Neural cell (in vitro differentiated cells): ENCODE measurements around the gene LRRC55. TPM values are rescaled to one million over a fixed set of nuclear protein-coding genes. Genes with fewer than 3 reads are reported as not detected.

Experiments used
- H2AFZ ChIP-seq: fragments of 200-600, 300-800 bp; sonication (generic), shearing (Covaris generic); 2 replicates; pipeline ENCODE4 v1.6.0; 2014; ENCODE audit warnings: low read depth, mild to moderate bottlenecking, antibody characterized with exemption, low read length, moderate library complexity
- H3F3A ChIP-seq: fragments of 200-600 bp; shearing (Covaris generic); 2 replicates; pipeline ENCODE4 v1.6.1; 2016; ENCODE audit warnings: mild to moderate bottlenecking, moderate library complexity, mixed read lengths, antibody characterized with exemption, low read length; ENCODE audit not compliant: insufficient read depth, poor library complexity, severe bottlenecking
- H3K27ac ChIP-seq: fragments of 200-600, 300-800 bp; sonication (generic), shearing (Covaris generic); 2 replicates; pipeline ENCODE4 v1.5.1; 2014; ENCODE audit warnings: mild to moderate bottlenecking, low read length, moderate library complexity
- H3K27me3 ChIP-seq: fragments of 300-800, 200-600 bp; sonication (generic), shearing (Covaris generic); 2 replicates; pipeline ENCODE4 v1.6.0; 2014; ENCODE audit warnings: mild to moderate bottlenecking, low read depth, low read length, moderate library complexity; ENCODE audit not compliant: insufficient read depth
- H3K36me3 ChIP-seq: fragments of 300-800, 200-600 bp; sonication (generic), shearing (Covaris generic); 2 replicates; pipeline ENCODE4 v1.5.1; 2014; ENCODE audit warnings: mild to moderate bottlenecking, antibody characterized with exemption, low read length, moderate library complexity; ENCODE audit not compliant: insufficient read depth
- H3K4me2 ChIP-seq: fragments of 300-800, 200-600 bp; sonication (generic), shearing (Covaris generic); 2 replicates; pipeline ENCODE4 v1.6.0; 2014; ENCODE audit warnings: mild to moderate bottlenecking, low read length
- H3K4me3 ChIP-seq: fragments of 300-800, 200-600 bp; sonication (generic), shearing (Covaris generic); 2 replicates; pipeline ENCODE4 v1.5.1; 2014; ENCODE audit warnings: mild to moderate bottlenecking, low read length, moderate library complexity
- H3K79me2 ChIP-seq: fragments of 200-600 bp; shearing (Covaris generic); replicated peaks from 2 replicates; pipeline ENCODE4 v1.6.0; 2014; ENCODE audit warnings: mild to moderate bottlenecking, low read length, moderate library complexity; ENCODE audit not compliant: insufficient read depth
- H3K9ac ChIP-seq: fragments of 300-800, 200-600 bp; sonication (generic), shearing (Covaris generic); 2 replicates; pipeline ENCODE4 v1.6.1; 2016; ENCODE audit warnings: mild to moderate bottlenecking, low read length, mixed read lengths
- H3K9me2 ChIP-seq: fragments of 200-600 bp; shearing (Covaris generic); 2 replicates; pipeline ENCODE4 v1.6.1; 2016; ENCODE audit warnings: mild to moderate bottlenecking, low read length, mixed read lengths; ENCODE audit not compliant: insufficient read depth
- H3K9me3 ChIP-seq: fragments of 200-600, 300-800 bp; sonication (generic), shearing (Covaris generic); 2 replicates; pipeline ENCODE4 v1.6.1; 2016; ENCODE audit warnings: mild to moderate bottlenecking, mixed run types, low read length, moderate library complexity, mixed read lengths
- H4K20me1 ChIP-seq: fragments of 200-600 bp; shearing (Covaris generic); 2 replicates; pipeline ENCODE4 v1.6.1; 2016; ENCODE audit warnings: mild to moderate bottlenecking, mixed run types; ENCODE audit not compliant: insufficient read depth
- EP300 ChIP-seq: fragments of 450-650 bp; conservative IDR thresholded peaks from 2 replicates; pipeline ENCODE4 v1.6.1; 2014; ENCODE audit warnings: antibody characterized with exemption, mild to moderate bottlenecking, moderate library complexity; ENCODE audit not compliant: poor library complexity, severe bottlenecking
- EZH2 ChIP-seq: fragments of 200-600, 300-800 bp; shearing (Covaris generic), sonication (generic); IDR thresholded peaks from 2 replicates; pipeline ENCODE4 v1.6.1; 2014; ENCODE audit warnings: antibody characterized with exemption, low read length, borderline replicate concordance, mild to moderate bottlenecking; ENCODE audit not compliant: insufficient read depth, poor library complexity, severe bottlenecking
- MXI1 ChIP-seq: fragments of 450-650 bp; conservative IDR thresholded peaks from 2 replicates; pipeline ENCODE4 v1.6.1; 2014; ENCODE audit warnings: antibody characterized with exemption, mild to moderate bottlenecking; ENCODE audit not compliant: poor library complexity, severe bottlenecking
- POLR2AphosphoS5 ChIP-seq: IDR thresholded peaks from 2 replicates; pipeline ENCODE4 v1.6.1; 2012
- RAD21 ChIP-seq: fragments of 450-650 bp; conservative IDR thresholded peaks from 2 replicates; pipeline ENCODE4 v1.6.1; 2014; ENCODE audit warnings: antibody characterized with exemption, mild to moderate bottlenecking, moderate library complexity
- SMC3 ChIP-seq: fragments of 450-650 bp; conservative IDR thresholded peaks from 2 replicates; pipeline ENCODE4 v1.6.1; 2014; ENCODE audit warnings: antibody characterized with exemption, mild to moderate bottlenecking, moderate library complexity; ENCODE audit not compliant: poor library complexity
- TAF1 ChIP-seq: IDR thresholded peaks from 2 replicates; pipeline ENCODE4 v1.6.1; 2012; ENCODE audit warnings: low read depth
- polyA plus RNA-seq: library from polyadenylated mRNA; depleted of rRNA; stranded (reverse); fragments of >200 nt; gene quantifications from 2 replicates; pipeline ENCODE4 v1.2.3, GENCODE V29; 2014
- TF ChIP-seq, protein P1 (sequence below): fragments of 450-650 bp; IDR thresholded peaks from 2 replicates; pipeline ENCODE4 v1.5.1; 2014; ENCODE audit warnings: antibody characterized with exemption, mild to moderate bottlenecking, moderate library complexity; ENCODE audit not compliant: poor library complexity, severe bottlenecking
- TF ChIP-seq, protein P2 (sequence below): IDR thresholded peaks from 2 replicates; pipeline ENCODE4 v1.6.1; 2012; ENCODE audit warnings: borderline replicate concordance

The LRRC55 gene
- polyA plus RNA-seq, 1 donor from 2014 or later, result 2.8 TPM

- TF ChIP-seq SMC3, result no peak
- no peak for TF ChIP-seq MXI1
- no peaks in the 10 kb centered on the region for H3F3A ChIP-seq
Observed at GRCh38 chr11:57192316-57192715, 10.6 kb downstream of the LRRC55 start.

DNA sequence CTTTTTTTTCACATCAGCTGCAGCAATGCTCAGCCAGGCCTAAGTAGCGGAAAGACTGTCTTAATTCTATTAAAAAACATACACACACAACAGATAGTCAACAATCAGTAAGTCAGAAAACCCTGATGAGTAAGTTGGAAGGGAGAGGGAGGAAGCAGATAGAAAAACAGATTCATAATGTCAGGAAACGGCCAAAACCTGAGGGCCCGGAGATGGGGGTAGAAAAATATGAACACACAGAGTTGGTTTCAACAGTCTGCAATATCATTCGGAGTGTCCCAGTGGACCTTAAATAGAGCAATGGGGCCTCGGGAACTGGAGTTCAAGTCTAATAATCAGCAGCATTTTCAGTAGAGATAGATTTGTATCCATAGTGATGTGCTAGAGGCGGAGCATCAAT is 14.8 kb downstream of the LRRC55 start:
- no peak overlapping the region for H3K27ac ChIP-seq
- H3K4me3 ChIP-seq, result no peak overlapping the region
- H3K9me3 ChIP-seq, result no peaks in the 10 kb centered on the region
- H2AFZ ChIP-seq, result no peak overlapping the region
- TF ChIP-seq RAD21 (no peak), POLR2AphosphoS5 (no peak), EP300 (no peak), EZH2 (no peak), TAF1 (no peak), SMC3 (no peak), MXI1 (no peak)
- TF ChIP-seq, protein P1, sequence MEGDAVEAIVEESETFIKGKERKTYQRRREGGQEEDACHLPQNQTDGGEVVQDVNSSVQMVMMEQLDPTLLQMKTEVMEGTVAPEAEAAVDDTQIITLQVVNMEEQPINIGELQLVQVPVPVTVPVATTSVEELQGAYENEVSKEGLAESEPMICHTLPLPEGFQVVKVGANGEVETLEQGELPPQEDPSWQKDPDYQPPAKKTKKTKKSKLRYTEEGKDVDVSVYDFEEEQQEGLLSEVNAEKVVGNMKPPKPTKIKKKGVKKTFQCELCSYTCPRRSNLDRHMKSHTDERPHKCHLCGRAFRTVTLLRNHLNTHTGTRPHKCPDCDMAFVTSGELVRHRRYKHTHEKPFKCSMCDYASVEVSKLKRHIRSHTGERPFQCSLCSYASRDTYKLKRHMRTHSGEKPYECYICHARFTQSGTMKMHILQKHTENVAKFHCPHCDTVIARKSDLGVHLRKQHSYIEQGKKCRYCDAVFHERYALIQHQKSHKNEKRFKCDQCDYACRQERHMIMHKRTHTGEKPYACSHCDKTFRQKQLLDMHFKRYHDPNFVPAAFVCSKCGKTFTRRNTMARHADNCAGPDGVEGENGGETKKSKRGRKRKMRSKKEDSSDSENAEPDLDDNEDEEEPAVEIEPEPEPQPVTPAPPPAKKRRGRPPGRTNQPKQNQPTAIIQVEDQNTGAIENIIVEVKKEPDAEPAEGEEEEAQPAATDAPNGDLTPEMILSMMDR, result no peak
- TF ChIP-seq, protein P2, sequence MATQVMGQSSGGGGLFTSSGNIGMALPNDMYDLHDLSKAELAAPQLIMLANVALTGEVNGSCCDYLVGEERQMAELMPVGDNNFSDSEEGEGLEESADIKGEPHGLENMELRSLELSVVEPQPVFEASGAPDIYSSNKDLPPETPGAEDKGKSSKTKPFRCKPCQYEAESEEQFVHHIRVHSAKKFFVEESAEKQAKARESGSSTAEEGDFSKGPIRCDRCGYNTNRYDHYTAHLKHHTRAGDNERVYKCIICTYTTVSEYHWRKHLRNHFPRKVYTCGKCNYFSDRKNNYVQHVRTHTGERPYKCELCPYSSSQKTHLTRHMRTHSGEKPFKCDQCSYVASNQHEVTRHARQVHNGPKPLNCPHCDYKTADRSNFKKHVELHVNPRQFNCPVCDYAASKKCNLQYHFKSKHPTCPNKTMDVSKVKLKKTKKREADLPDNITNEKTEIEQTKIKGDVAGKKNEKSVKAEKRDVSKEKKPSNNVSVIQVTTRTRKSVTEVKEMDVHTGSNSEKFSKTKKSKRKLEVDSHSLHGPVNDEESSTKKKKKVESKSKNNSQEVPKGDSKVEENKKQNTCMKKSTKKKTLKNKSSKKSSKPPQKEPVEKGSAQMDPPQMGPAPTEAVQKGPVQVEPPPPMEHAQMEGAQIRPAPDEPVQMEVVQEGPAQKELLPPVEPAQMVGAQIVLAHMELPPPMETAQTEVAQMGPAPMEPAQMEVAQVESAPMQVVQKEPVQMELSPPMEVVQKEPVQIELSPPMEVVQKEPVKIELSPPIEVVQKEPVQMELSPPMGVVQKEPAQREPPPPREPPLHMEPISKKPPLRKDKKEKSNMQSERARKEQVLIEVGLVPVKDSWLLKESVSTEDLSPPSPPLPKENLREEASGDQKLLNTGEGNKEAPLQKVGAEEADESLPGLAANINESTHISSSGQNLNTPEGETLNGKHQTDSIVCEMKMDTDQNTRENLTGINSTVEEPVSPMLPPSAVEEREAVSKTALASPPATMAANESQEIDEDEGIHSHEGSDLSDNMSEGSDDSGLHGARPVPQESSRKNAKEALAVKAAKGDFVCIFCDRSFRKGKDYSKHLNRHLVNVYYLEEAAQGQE, result no peak
- no peak overlapping the region for H3K4me2 ChIP-seq
- H3K36me3 ChIP-seq, result no peaks in the 10 kb centered on the region
- no peaks in the 10 kb centered on the region for H3K79me2 ChIP-seq
- H3K27me3 ChIP-seq, result no peaks in the 10 kb centered on the region
- H3K9ac ChIP-seq, result no peak overlapping the region
- H4K20me1 ChIP-seq, result no peaks in the 10 kb centered on the region
- H3F3A ChIP-seq, result no peaks in the 10 kb centered on the region
- H3K9me2 ChIP-seq, result no peaks in the 10 kb centered on the region

More at GRCh38 chr11:57192316-57192715, 10.6 kb downstream of the LRRC55 start:
- Histone ChIP-seq H3K4me2 (no peak overlapping the region), H3K27me3 (no peaks in the 10 kb centered on the region), H3K27ac (no peak overlapping the region), H3K9me3 (no peaks in the 10 kb centered on the region), H2AFZ (no peak overlapping the region), H3K36me3 (peaks cover 10% of the 10 kb centered on the region), H3K9ac (no peak overlapping the region), H3K4me3 (no peak overlapping the region), H3K9me2 (no peaks in the 10 kb centered on the region), H3K79me2 (no peaks in the 10 kb centered on the region), H4K20me1 (no peaks in the 10 kb centered on the region)

- H3K4me2 ChIP-seq, result no peak overlapping the region
- H3K4me3 ChIP-seq, result no peak overlapping the region
- no peak overlapping the region for H2AFZ ChIP-seq
- no peaks in the 10 kb centered on the region for H4K20me1 ChIP-seq
- no peaks in the 10 kb centered on the region for H3K9me2 ChIP-seq
- TF ChIP-seq EP300, result no peak
- no peak for TF ChIP-seq EZH2
- TF ChIP-seq TAF1, result no peak
- no peak for TF ChIP-seq POLR2AphosphoS5
- TF ChIP-seq RAD21, result no peak
- TF ChIP-seq, protein P2, result no peak
- TF ChIP-seq SMC3, result no peak
- no peak for TF ChIP-seq MXI1
- H3K27me3 ChIP-seq, result no peaks in the 10 kb centered on the region
- no peaks in the 10 kb centered on the region for H3K79me2 ChIP-seq
- H3K27ac ChIP-seq, result no peak overlapping the region
- no peaks in the 10 kb centered on the region for H3K36me3 ChIP-seq
- no peaks in the 10 kb centered on the region for H3F3A ChIP-seq
- no peak overlapping the region for H3K9ac ChIP-seq
- no peaks in the 10 kb centered on the region for H3K9me3 ChIP-seq
Observed at GRCh38 chr11:57197762-57198161, 16.0 kb downstream of the LRRC55 start.
